Activated CD8-positive, alpha-beta T cell treated with anti-CD3 and anti-CD28 coated beads, Interleukin-2, amount 10 ng/mL, durations not matched to agents 7 days and 5 days (primary cell): ENCODE measurements around the gene PACSIN1. TPM values are rescaled to one million over a fixed set of nuclear protein-coding genes. Genes with fewer than 3 reads are reported as not detected.
A peak's percentile ranks its signal among the peaks of the same experiment; 100 is the strongest.

Experiments used
- ATAC-seq: fragments of 150-1000 bp; cut with Tn5 transposase; one replicate; pipeline ENCODE4 v1.10.0; 2021; ENCODE audit warnings: moderate library complexity
- CTCF ChIA-PET: fragments of 350-600 bp; sonication (Branson Sonifier 250); formaldehyde crosslinking; loops from one replicate; lab custom pipeline; 2021; ENCODE audit warnings: antibody characterized with exemption; lab: Charles Lee
- POLR2A ChIA-PET: fragments of 350-600 bp; sonication (Branson Sonifier 250); formaldehyde crosslinking; loops from one replicate; lab custom pipeline; 2021; ENCODE audit warnings: antibody characterized with exemption; lab: Charles Lee
- DNase-seq: peaks from one replicate; pipeline ENCODE4 v3.0.0-alpha.2; 2020
- H3K27ac Mint-ChIP-seq: one replicate; pipeline ENCODE4 v1.8.0; 2021; ENCODE audit warnings: mild to moderate bottlenecking, mixed read lengths
- H3K27me3 Mint-ChIP-seq: one replicate; pipeline ENCODE4 v1.8.0; 2021; ENCODE audit warnings: low read depth, mixed read lengths
- H3K36me3 Mint-ChIP-seq: one replicate; pipeline ENCODE4 v1.8.0; 2021; ENCODE audit warnings: low read depth, mixed read lengths
- H3K4me1 Mint-ChIP-seq: one replicate; pipeline ENCODE4 v1.8.0; 2021; ENCODE audit warnings: low read depth, mixed read lengths
- H3K4me3 Mint-ChIP-seq: one replicate; pipeline ENCODE4 v1.8.0; 2021; ENCODE audit warnings: mild to moderate bottlenecking, mixed read lengths
- H3K9me3 Mint-ChIP-seq: one replicate; pipeline ENCODE4 v1.8.0; 2022; ENCODE audit warnings: mixed read lengths; ENCODE audit not compliant: insufficient read depth
- total RNA-seq, 2 experiments: library from RNA; stranded (reverse); gene quantifications; one replicate each; pipeline ENCODE4 v1.2.3, GENCODE V29; 2021

Gene PACSIN1
- total RNA-seq, 2 experiments from 2014 or later, result 1.4 to 1.9 TPM

- no peak for ATAC-seq
- POLR2A ChIA-PET, result no interaction called here
- H3K27me3 Mint-ChIP-seq, result no peaks in the 10 kb centered on the region
These were observed 108.9 kb downstream of the PACSIN1 start for GRCh38 chr6:34574647-34575293.

GRCh38 chr6:34575326-34575725, 109.5 kb downstream of the PACSIN1 start:
- Mint-ChIP-seq H3K27ac (no peak overlapping the region), H3K36me3 (no peaks in the 10 kb centered on the region), H3K9me3 (no peaks in the 10 kb centered on the region), H3K27me3 (no peaks in the 10 kb centered on the region), H3K4me1 (peaks cover 7% of the 10 kb centered on the region), H3K4me3 (no peak overlapping the region)
- CTCF ChIA-PET, result interaction anchor here (1.0 kb wide), 1 partner anchor 34 kb away, joined by 3 read pairs; no protein-coding TSS in a partner anchor
- DNase-seq (no peak), ATAC-seq (no peak)
- POLR2A ChIA-PET, result no interaction called here

More at GRCh38 chr6:34574647-34575293, 108.9 kb downstream of the PACSIN1 start:
- CTCF ChIA-PET, result interaction anchor here (0.9 to 1.0 kb wide), 2 partner anchors 35 kb away, joined by 3 read pairs; no protein-coding TSS in a partner anchor
- no peak for DNase-seq
- Mint-ChIP-seq H3K9me3 (no peaks in the 10 kb centered on the region), H3K4me1 (peaks cover 7% of the 10 kb centered on the region), H3K27ac (no peak overlapping the region), H3K4me3 (no peak overlapping the region), H3K36me3 (no peaks in the 10 kb centered on the region)

GRCh38 chr6:34576286-34576955, 110.5 kb downstream of the PACSIN1 start:
- H3K36me3 Mint-ChIP-seq, result no peaks in the 10 kb centered on the region
- ChIA-PET POLR2A (no interaction called here), CTCF (no interaction called here)
- H3K4me1 Mint-ChIP-seq, result peaks cover 7% of the 10 kb centered on the region
- H3K4me3 Mint-ChIP-seq, result no peak overlapping the region
- no peaks in the 10 kb centered on the region for H3K27me3 Mint-ChIP-seq
- H3K27ac Mint-ChIP-seq, result peak overlapping the region; percentile 39
- ATAC-seq (no peak), DNase-seq (no peak)
- H3K9me3 Mint-ChIP-seq, result no peaks in the 10 kb centered on the region

DNA sequence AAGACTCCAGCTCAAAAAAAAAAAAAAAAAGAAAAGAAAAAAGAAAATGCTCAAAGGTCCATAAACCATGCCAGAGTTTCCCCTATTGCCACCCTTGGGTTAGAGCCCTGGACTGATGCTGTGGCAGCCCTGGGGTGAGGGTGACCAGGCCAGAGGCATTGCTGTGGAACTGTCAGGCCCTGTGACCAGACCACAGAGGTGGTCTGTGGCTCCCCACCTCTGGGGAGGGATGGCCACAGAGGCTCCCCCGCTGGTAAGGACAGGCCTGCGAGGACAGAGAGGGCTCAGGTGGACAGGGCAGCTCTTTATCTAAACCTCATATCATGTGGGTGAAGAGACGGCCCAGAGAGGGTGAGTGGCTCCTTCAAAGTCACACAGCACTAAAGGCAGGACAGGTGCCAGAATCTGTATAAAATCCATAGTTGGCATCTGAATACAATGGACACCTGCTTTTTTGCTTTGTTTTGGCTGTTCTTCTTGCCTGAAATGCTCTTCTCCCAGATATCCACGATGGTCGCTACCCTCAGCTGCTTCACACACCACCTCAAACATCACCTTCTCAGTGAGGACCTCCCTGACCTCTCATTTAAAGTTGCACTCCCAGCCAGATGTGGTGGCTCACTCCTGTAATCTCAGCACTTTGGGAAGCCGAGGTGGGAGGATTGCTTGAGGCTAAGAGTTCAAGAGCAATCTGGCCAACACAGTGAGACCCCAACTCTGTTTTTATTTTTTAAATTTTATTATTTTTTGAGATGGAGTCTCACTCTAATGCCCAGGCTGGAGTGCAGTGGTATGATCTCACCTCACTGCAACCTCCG, 112.8 kb downstream of the PACSIN1 start:
- no peak for ATAC-seq
- CTCF ChIA-PET, result no interaction called here
- Mint-ChIP-seq H3K4me1 (peaks cover 7% of the 10 kb centered on the region), H3K27ac (no peak overlapping the region), H3K36me3 (no peaks in the 10 kb centered on the region), H3K27me3 (no peaks in the 10 kb centered on the region), H3K4me3 (no peak overlapping the region), H3K9me3 (no peaks in the 10 kb centered on the region)
- DNase-seq, result no peak
- POLR2A ChIA-PET, result no interaction called here

DNA sequence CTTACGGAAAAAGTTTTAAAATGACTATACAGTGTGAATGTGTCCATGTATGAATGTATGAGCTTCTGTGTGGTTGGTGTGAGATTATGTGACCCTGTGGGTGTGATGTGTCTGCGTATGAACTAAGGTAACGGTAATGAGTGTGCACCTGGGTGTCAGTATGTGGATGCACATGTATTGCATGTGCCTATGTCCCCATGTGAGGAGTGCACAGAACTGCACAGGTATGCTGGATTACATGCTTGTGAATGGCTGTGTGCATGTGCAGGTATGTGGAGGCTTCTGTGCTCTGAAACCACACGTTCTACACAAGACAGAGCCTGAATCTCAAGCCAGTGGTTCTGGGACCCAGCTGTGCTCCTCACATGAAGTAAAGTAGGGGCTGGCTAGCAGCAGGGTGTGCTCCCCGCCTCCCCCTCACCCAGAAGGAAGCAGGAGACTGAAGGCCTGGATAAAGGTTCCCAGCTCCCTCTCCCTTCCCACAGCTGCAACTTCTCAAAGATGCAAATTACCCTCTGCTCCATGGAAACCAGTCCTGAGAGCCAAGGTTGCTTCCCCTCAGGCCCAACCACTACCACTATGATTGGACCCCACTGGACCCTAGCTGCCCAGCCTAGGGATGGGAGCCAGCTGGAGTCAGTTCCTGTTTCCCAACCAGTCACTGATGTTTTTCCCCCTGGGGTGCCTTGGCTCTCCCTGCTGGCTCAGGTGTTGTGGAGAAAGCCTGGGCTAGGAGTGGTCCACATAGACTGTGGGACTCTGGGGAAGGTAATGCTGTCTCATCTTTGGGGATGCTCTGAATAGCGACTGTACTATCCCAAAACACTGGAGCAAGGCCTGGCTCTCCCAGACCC, 115.1 kb downstream of the PACSIN1 start:
- ATAC-seq, result no peak
- Mint-ChIP-seq H3K9me3 (no peaks in the 10 kb centered on the region), H3K27me3 (no peaks in the 10 kb centered on the region), H3K4me1 (peaks cover 7% of the 10 kb centered on the region), H3K4me3 (no peak overlapping the region), H3K36me3 (no peaks in the 10 kb centered on the region), H3K27ac (no peak overlapping the region)
- CTCF ChIA-PET, result interaction anchor here (1.4 to 1.8 kb wide), 2 partner anchors 10 to 28 kb away, joined by 4 to 6 read pairs; no protein-coding TSS in a partner anchor
- no peak for DNase-seq
- POLR2A ChIA-PET, result interaction anchor here (0.6 kb wide), 1 partner anchor 592 kb away, joined by 4 read pairs; no protein-coding TSS in a partner anchor

DNA sequence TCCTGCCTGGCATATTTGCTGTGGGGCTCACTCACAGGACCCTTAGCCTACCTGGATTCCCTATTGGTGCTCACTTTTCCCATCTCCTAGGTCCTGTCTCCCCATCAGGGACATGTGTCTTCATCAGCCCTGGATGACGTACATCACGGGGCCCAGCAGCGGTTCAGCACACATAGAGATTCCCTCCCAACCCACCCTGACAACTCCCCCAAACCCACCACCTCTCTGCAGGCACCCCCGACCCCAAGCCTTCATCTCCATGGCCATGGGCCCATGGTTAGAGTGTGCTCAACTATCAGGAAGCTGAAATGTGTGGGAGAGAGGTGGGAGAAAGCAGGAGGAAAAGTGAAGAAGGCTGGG, 115.7 kb downstream of the PACSIN1 start:
- POLR2A ChIA-PET, result no interaction called here
- Mint-ChIP-seq H3K4me1 (peaks cover under 1% of the 10 kb centered on the region), H3K27me3 (no peaks in the 10 kb centered on the region), H3K4me3 (no peak overlapping the region), H3K9me3 (no peaks in the 10 kb centered on the region), H3K27ac (no peak overlapping the region), H3K36me3 (no peaks in the 10 kb centered on the region)
- CTCF ChIA-PET, result no interaction called here
- no peak for ATAC-seq
- DNase-seq, result no peak

GRCh38 chr6:34583461-34583860, 117.6 kb downstream of the PACSIN1 start:
- Mint-ChIP-seq H3K27ac (no peak overlapping the region), H3K27me3 (no peaks in the 10 kb centered on the region), H3K4me1 (no peaks in the 10 kb centered on the region), H3K4me3 (no peak overlapping the region), H3K36me3 (no peaks in the 10 kb centered on the region), H3K9me3 (no peaks in the 10 kb centered on the region)
- no peak for DNase-seq
- no peak for ATAC-seq
- ChIA-PET POLR2A (interaction anchor here (0.6 kb wide), 1 partner anchor 306 kb away, joined by 3 read pairs; no protein-coding TSS in a partner anchor), CTCF (interaction anchor here (2.1 kb wide), 1 partner anchor 26 kb away, joined by 5 read pairs; no protein-coding TSS in a partner anchor)

- no peak for ATAC-seq
- CTCF ChIA-PET, result interaction anchor here (2.1 kb wide), 1 partner anchor 25 kb away, joined by 5 read pairs; no protein-coding TSS in a partner anchor
- H3K27ac Mint-ChIP-seq, result no peak overlapping the region
These were observed 118.2 kb downstream of the PACSIN1 start for GRCh38 chr6:34583861-34584604.

DNA sequence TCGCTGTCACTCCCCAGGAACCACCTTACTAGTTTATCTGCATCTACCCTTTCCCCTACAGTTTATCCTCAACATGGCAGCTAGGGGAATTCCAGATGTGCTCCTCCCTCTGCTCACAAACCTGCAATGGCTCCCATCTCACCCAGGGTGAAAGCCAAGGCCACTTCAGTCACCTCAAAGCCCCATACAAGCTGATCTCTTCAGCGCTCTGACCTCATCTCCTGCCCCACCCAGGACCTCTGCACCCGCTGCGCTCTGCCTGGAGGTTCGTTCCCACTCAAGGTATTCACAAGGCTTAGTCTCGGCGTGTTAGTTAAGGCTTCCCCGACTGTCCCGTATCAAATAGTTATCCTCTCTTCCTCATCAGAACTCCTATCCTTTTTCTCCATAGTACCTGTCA, 118.8 kb downstream of the PACSIN1 start:
- no peak overlapping the region for H3K27ac Mint-ChIP-seq
- no peaks in the 10 kb centered on the region for H3K4me1 Mint-ChIP-seq
- ATAC-seq (no peak), DNase-seq (no peak)
- CTCF ChIA-PET, result interaction anchor here (2.1 kb wide), 1 partner anchor 25 kb away, joined by 5 read pairs; no protein-coding TSS in a partner anchor
- H3K4me3 Mint-ChIP-seq, result no peak overlapping the region
- peaks cover 3% of the 10 kb centered on the region for H3K36me3 Mint-ChIP-seq
- H3K9me3 Mint-ChIP-seq, result no peaks in the 10 kb centered on the region
- POLR2A ChIA-PET, result no interaction called here
- no peaks in the 10 kb centered on the region for H3K27me3 Mint-ChIP-seq

More at GRCh38 chr6:34583861-34584604, 118.2 kb downstream of the PACSIN1 start:
- Mint-ChIP-seq H3K36me3 (peaks cover 3% of the 10 kb centered on the region), H3K4me3 (no peak overlapping the region), H3K9me3 (no peaks in the 10 kb centered on the region), H3K4me1 (no peaks in the 10 kb centered on the region), H3K27me3 (no peaks in the 10 kb centered on the region)
- no peak for DNase-seq
- POLR2A ChIA-PET, result interaction anchor here (0.6 kb wide), 1 partner anchor 306 kb away, joined by 3 read pairs; no protein-coding TSS in a partner anchor
